Trophoblast cell (in vitro differentiated cells and primary cell): Measurements from ENCODE around the gene LDHA.

ENCODE experiments used
- DNase-seq, 2 donors: peaks; one replicate each; pipeline ENCODE4 v3.0.0-alpha.2; 2016
- H2AFZ ChIP-seq: 2 replicates; pipeline ENCODE4 v1.6.1; 2013; ENCODE audit warnings: low read length, moderate library complexity, mild to moderate bottlenecking; ENCODE audit not compliant: insufficient read depth, poor library complexity
- H2AK5ac ChIP-seq: 2 replicates; pipeline ENCODE4 v1.6.1; 2013; ENCODE audit warnings: mild to moderate bottlenecking, low read length
- H2BK120ac ChIP-seq: 2 replicates; pipeline ENCODE4 v1.6.1; 2013; ENCODE audit warnings: low read length, mild to moderate bottlenecking, moderate library complexity; ENCODE audit not compliant: insufficient read depth, poor library complexity
- H2BK12ac ChIP-seq: 2 replicates; pipeline ENCODE4 v1.6.1; 2013; ENCODE audit warnings: mild to moderate bottlenecking, low read length, moderate library complexity
- H2BK5ac ChIP-seq: 2 replicates; pipeline ENCODE4 v1.6.1; 2013; ENCODE audit warnings: low read length, low read depth, moderate library complexity, mild to moderate bottlenecking; ENCODE audit not compliant: poor library complexity
- H3K14ac ChIP-seq: 2 replicates; pipeline ENCODE4 v1.6.1; 2013; ENCODE audit warnings: mild to moderate bottlenecking, low read length
- H3K18ac ChIP-seq: 2 replicates; pipeline ENCODE4 v1.6.1; 2013; ENCODE audit warnings: mild to moderate bottlenecking, low read length
- H3K23ac ChIP-seq: 2 replicates; pipeline ENCODE4 v1.6.1; 2013; ENCODE audit warnings: low read length
- H3K27ac ChIP-seq: 2 replicates; pipeline ENCODE4 v1.5.1; 2013; ENCODE audit warnings: low read depth, mild to moderate bottlenecking, inconsistent platforms, low read length, moderate library complexity
- H3K27me3 ChIP-seq: 2 replicates; pipeline ENCODE4 v1.6.1; 2013; ENCODE audit warnings: inconsistent platforms, mild to moderate bottlenecking, low read length, moderate library complexity; ENCODE audit not compliant: insufficient read depth
- H3K36me3 ChIP-seq, 2 experiments: 1 replicate in 1 of 2; 2 replicates in 1 of 2; pipeline ENCODE4 v1.6.1; 2013; ENCODE audit warnings: low read length in 2 of 2, mild to moderate bottlenecking in 2 of 2, moderate library complexity in 1 of 2; ENCODE audit not compliant: insufficient read depth in 2 of 2, control insufficient read depth in 1 of 2
- H3K4ac ChIP-seq: 2 replicates; pipeline ENCODE4 v1.6.1; 2013; ENCODE audit warnings: low read depth, mild to moderate bottlenecking, low read length, moderate library complexity
- H3K4me1 ChIP-seq, 2 experiments: 1 replicate in 1 of 2; 2 replicates in 1 of 2; pipeline ENCODE4 v1.6.1; 2013; ENCODE audit warnings: low read length in 2 of 2, mild to moderate bottlenecking in 2 of 2, moderate library complexity in 1 of 2; ENCODE audit not compliant: insufficient read depth in 2 of 2, control insufficient read depth in 1 of 2
- H3K4me2 ChIP-seq: 2 replicates; pipeline ENCODE4 v1.6.1; 2013; ENCODE audit warnings: inconsistent platforms, mild to moderate bottlenecking, low read length, moderate library complexity
- H3K4me3 ChIP-seq: 2 replicates; pipeline ENCODE4 v1.5.1; 2013; ENCODE audit warnings: mild to moderate bottlenecking, low read depth, low read length, inconsistent platforms
- H3K79me1 ChIP-seq: one replicate; pipeline ENCODE4 v1.6.1; 2013; ENCODE audit warnings: low read length
- H3K79me2 ChIP-seq: 2 replicates; pipeline ENCODE4 v1.6.1; 2013; ENCODE audit warnings: low read length, mild to moderate bottlenecking; ENCODE audit not compliant: control insufficient read depth, insufficient read depth, poor library complexity
- H3K9ac ChIP-seq: 2 replicates; pipeline ENCODE4 v1.6.1; 2013; ENCODE audit warnings: mild to moderate bottlenecking, low read length
- H3K9me3 ChIP-seq: 2 replicates; pipeline ENCODE4 v1.6.1; 2013; ENCODE audit warnings: low read depth, mild to moderate bottlenecking, control low read depth, inconsistent platforms, low read length; ENCODE audit not compliant: insufficient read depth
- H4K12ac ChIP-seq: 2 replicates; pipeline ENCODE4 v1.6.1; 2013; ENCODE audit warnings: low read depth, mild to moderate bottlenecking, low read length, moderate library complexity
- H4K8ac ChIP-seq: 2 replicates; pipeline ENCODE4 v1.6.1; 2013; ENCODE audit warnings: low read depth, mild to moderate bottlenecking, low read length, moderate library complexity
- H4K91ac ChIP-seq: one replicate; pipeline ENCODE4 v1.6.1; 2013; ENCODE audit warnings: low read depth, mild to moderate bottlenecking, low read length, moderate library complexity
- WGBS: extraction: QIAGEN DNeasy Blood & Tissue Kit; methylation state at CpG from one replicate; pipeline ENCODE4 v1.1.7; 2013; ENCODE audit warnings: missing lambda C conversion rate; ENCODE audit not compliant: insufficient read length, insufficient coverage; ENCODE audit errors: extremely low coverage; 5-methylcytosine and 5-hydroxymethylcytosine counted together

The LDHA gene

GRCh38 chr11:18416459-18416858 lies 22.1 kb downstream of the LDHA start:
- H3K9me3 ChIP-seq = no peaks in the 10 kb centered on the region
- no peak overlapping the region for H3K4ac ChIP-seq
- WGBS = 97% methylated on average over 1 of the region's 3 CpGs
- no peak overlapping the region for H2BK12ac ChIP-seq
- H2BK5ac ChIP-seq = no peak overlapping the region
- no peak overlapping the region for H4K12ac ChIP-seq
- no peak overlapping the region for H3K23ac ChIP-seq
- no peak for DNase-seq
- no peak overlapping the region for H3K27ac ChIP-seq
- H3K27me3 ChIP-seq = no peaks in the 10 kb centered on the region
- H3K18ac ChIP-seq = no peak overlapping the region
- peaks cover 3% of the 10 kb centered on the region for H3K79me1 ChIP-seq
- H3K4me1 ChIP-seq = peaks cover 0 to 2% of the 10 kb centered on the region in 2 experiments
- no peak overlapping the region for H4K91ac ChIP-seq
- H4K8ac ChIP-seq = no peak overlapping the region
- no peak overlapping the region for H2BK120ac ChIP-seq
- no peak overlapping the region for H3K9ac ChIP-seq
- no peak overlapping the region for H3K14ac ChIP-seq
- H3K4me3 ChIP-seq = no peak overlapping the region
- H2AK5ac ChIP-seq = no peak overlapping the region
- no peak overlapping the region for H2AFZ ChIP-seq
- no peak overlapping the region for H3K4me2 ChIP-seq
- no peaks in the 10 kb centered on the region for H3K36me3 ChIP-seq
- no peaks in the 10 kb centered on the region for H3K79me2 ChIP-seq

GRCh38 chr11:18419040-18419439 lies 24.7 kb downstream of the LDHA start:
- no CpG with 5 or more reads among the region's 2 CpGs for WGBS
- H3K23ac ChIP-seq = no peak overlapping the region
- no peaks in the 10 kb centered on the region for H3K36me3 ChIP-seq
- no peak overlapping the region for H3K14ac ChIP-seq
- H4K8ac ChIP-seq = no peak overlapping the region
- no peak overlapping the region for H3K4me2 ChIP-seq
- no peaks in the 10 kb centered on the region for H3K9me3 ChIP-seq
- no peak for DNase-seq
- H3K27me3 ChIP-seq = no peaks in the 10 kb centered on the region
- H4K12ac ChIP-seq = no peak overlapping the region
- no peak overlapping the region for H3K27ac ChIP-seq
- H3K4me3 ChIP-seq = no peak overlapping the region
- H2AK5ac ChIP-seq = no peak overlapping the region
- H2BK5ac ChIP-seq = no peak overlapping the region
- H3K79me1 ChIP-seq = no peaks in the 10 kb centered on the region
- H2AFZ ChIP-seq = no peak overlapping the region
- no peaks in the 10 kb centered on the region for H3K79me2 ChIP-seq
- H3K9ac ChIP-seq = no peak overlapping the region
- H3K4ac ChIP-seq = no peak overlapping the region
- no peak overlapping the region for H3K18ac ChIP-seq
- no peak overlapping the region for H2BK12ac ChIP-seq
- no peak overlapping the region for H4K91ac ChIP-seq
- H3K4me1 ChIP-seq = no peaks in the 10 kb centered on the region
- no peak overlapping the region for H2BK120ac ChIP-seq

- H3K4me3 ChIP-seq = no peak overlapping the region
- no peak overlapping the region for H3K9ac ChIP-seq
- H2AK5ac ChIP-seq = no peak overlapping the region
- H3K4ac ChIP-seq = no peak overlapping the region
- H2BK5ac ChIP-seq = no peak overlapping the region
- no peak overlapping the region for H4K91ac ChIP-seq
- no peak overlapping the region for H3K14ac ChIP-seq
- H3K27me3 ChIP-seq = no peaks in the 10 kb centered on the region
- no peak overlapping the region for H3K27ac ChIP-seq
- H3K4me2 ChIP-seq = no peak overlapping the region
- H3K23ac ChIP-seq = no peak overlapping the region
- H3K9me3 ChIP-seq = no peaks in the 10 kb centered on the region
- no peaks in the 10 kb centered on the region for H3K79me2 ChIP-seq
- no peaks in the 10 kb centered on the region for H3K36me3 ChIP-seq
- H3K4me1 ChIP-seq = no peaks in the 10 kb centered on the region
- H3K18ac ChIP-seq = no peak overlapping the region
- no peak overlapping the region for H4K8ac ChIP-seq
- H2BK120ac ChIP-seq = no peak overlapping the region
- no peak overlapping the region for H4K12ac ChIP-seq
- no peak overlapping the region for H2BK12ac ChIP-seq
- DNase-seq = no peak
- no peaks in the 10 kb centered on the region for H3K79me1 ChIP-seq
- H2AFZ ChIP-seq = no peak overlapping the region
- no CpG with 5 or more reads among the region's 2 CpGs for WGBS
Observed at GRCh38 chr11:18420067-18420466, 25.7 kb downstream of the LDHA start.

- Histone ChIP-seq H3K9me3 (no peaks in the 10 kb centered on the region), H3K27me3 (no peaks in the 10 kb centered on the region), H3K14ac (no peak overlapping the region), H2BK12ac (no peak overlapping the region), H3K4me2 (no peak overlapping the region), H2BK5ac (no peak overlapping the region), H3K4me1 (no peaks in the 10 kb centered on the region), H4K12ac (no peak overlapping the region), H2AFZ (no peak overlapping the region), H3K4ac (no peak overlapping the region), H4K91ac (no peak overlapping the region), H3K18ac (no peak overlapping the region), H4K8ac (no peak overlapping the region), H2AK5ac (no peak overlapping the region), H3K27ac (no peak overlapping the region), H3K36me3 (no peaks in the 10 kb centered on the region), H3K79me1 (no peaks in the 10 kb centered on the region), H3K9ac (no peak overlapping the region), H3K4me3 (no peak overlapping the region), H3K79me2 (no peaks in the 10 kb centered on the region), H2BK120ac (no peak overlapping the region), H3K23ac (no peak overlapping the region)
- no CpG with 5 or more reads among the region's 4 CpGs for WGBS
- DNase-seq = no peak
Observed at GRCh38 chr11:18427240-18427639, 32.9 kb downstream of the LDHA start.
